Neural cell (in vitro differentiated cells): ENCODE data around the gene ITGA2B. TPM values are rescaled to one million over a fixed set of nuclear protein-coding genes. Genes with fewer than 3 reads are reported as not detected.
A peak's percentile ranks its signal among the peaks of the same experiment; 100 is the strongest.
"Not testable (repeated sequence)": the region's sequence is repeated elsewhere in the genome, so short reads cannot be mapped to it uniquely, and the experiment has no call there.

Experiments used
- H2AFZ ChIP-seq: fragments of 200-600, 300-800 bp; sonication (generic), shearing (Covaris generic); 2 replicates; pipeline ENCODE4 v1.6.0; 2014; ENCODE audit warnings: low read depth, mild to moderate bottlenecking, antibody characterized with exemption, low read length, moderate library complexity
- H3F3A ChIP-seq: fragments of 200-600 bp; shearing (Covaris generic); 2 replicates; pipeline ENCODE4 v1.6.1; 2016; ENCODE audit warnings: mild to moderate bottlenecking, moderate library complexity, mixed read lengths, antibody characterized with exemption, low read length; ENCODE audit not compliant: insufficient read depth, poor library complexity, severe bottlenecking
- H3K27ac ChIP-seq: fragments of 200-600, 300-800 bp; sonication (generic), shearing (Covaris generic); 2 replicates; pipeline ENCODE4 v1.5.1; 2014; ENCODE audit warnings: mild to moderate bottlenecking, low read length, moderate library complexity
- H3K27me3 ChIP-seq: fragments of 300-800, 200-600 bp; sonication (generic), shearing (Covaris generic); 2 replicates; pipeline ENCODE4 v1.6.0; 2014; ENCODE audit warnings: mild to moderate bottlenecking, low read depth, low read length, moderate library complexity; ENCODE audit not compliant: insufficient read depth
- H3K36me3 ChIP-seq: fragments of 300-800, 200-600 bp; sonication (generic), shearing (Covaris generic); 2 replicates; pipeline ENCODE4 v1.5.1; 2014; ENCODE audit warnings: mild to moderate bottlenecking, antibody characterized with exemption, low read length, moderate library complexity; ENCODE audit not compliant: insufficient read depth
- H3K4me2 ChIP-seq: fragments of 300-800, 200-600 bp; sonication (generic), shearing (Covaris generic); 2 replicates; pipeline ENCODE4 v1.6.0; 2014; ENCODE audit warnings: mild to moderate bottlenecking, low read length
- H3K4me3 ChIP-seq: fragments of 300-800, 200-600 bp; sonication (generic), shearing (Covaris generic); 2 replicates; pipeline ENCODE4 v1.5.1; 2014; ENCODE audit warnings: mild to moderate bottlenecking, low read length, moderate library complexity
- H3K79me2 ChIP-seq: fragments of 200-600 bp; shearing (Covaris generic); replicated peaks from 2 replicates; pipeline ENCODE4 v1.6.0; 2014; ENCODE audit warnings: mild to moderate bottlenecking, low read length, moderate library complexity; ENCODE audit not compliant: insufficient read depth
- H3K9ac ChIP-seq: fragments of 300-800, 200-600 bp; sonication (generic), shearing (Covaris generic); 2 replicates; pipeline ENCODE4 v1.6.1; 2016; ENCODE audit warnings: mild to moderate bottlenecking, low read length, mixed read lengths
- H3K9me2 ChIP-seq: fragments of 200-600 bp; shearing (Covaris generic); 2 replicates; pipeline ENCODE4 v1.6.1; 2016; ENCODE audit warnings: mild to moderate bottlenecking, low read length, mixed read lengths; ENCODE audit not compliant: insufficient read depth
- H3K9me3 ChIP-seq: fragments of 200-600, 300-800 bp; sonication (generic), shearing (Covaris generic); 2 replicates; pipeline ENCODE4 v1.6.1; 2016; ENCODE audit warnings: mild to moderate bottlenecking, mixed run types, low read length, moderate library complexity, mixed read lengths
- H4K20me1 ChIP-seq: fragments of 200-600 bp; shearing (Covaris generic); 2 replicates; pipeline ENCODE4 v1.6.1; 2016; ENCODE audit warnings: mild to moderate bottlenecking, mixed run types; ENCODE audit not compliant: insufficient read depth
- EP300 ChIP-seq: fragments of 450-650 bp; conservative IDR thresholded peaks from 2 replicates; pipeline ENCODE4 v1.6.1; 2014; ENCODE audit warnings: antibody characterized with exemption, mild to moderate bottlenecking, moderate library complexity; ENCODE audit not compliant: poor library complexity, severe bottlenecking
- EZH2 ChIP-seq: fragments of 200-600, 300-800 bp; shearing (Covaris generic), sonication (generic); IDR thresholded peaks from 2 replicates; pipeline ENCODE4 v1.6.1; 2014; ENCODE audit warnings: antibody characterized with exemption, low read length, borderline replicate concordance, mild to moderate bottlenecking; ENCODE audit not compliant: insufficient read depth, poor library complexity, severe bottlenecking
- MXI1 ChIP-seq: fragments of 450-650 bp; conservative IDR thresholded peaks from 2 replicates; pipeline ENCODE4 v1.6.1; 2014; ENCODE audit warnings: antibody characterized with exemption, mild to moderate bottlenecking; ENCODE audit not compliant: poor library complexity, severe bottlenecking
- POLR2AphosphoS5 ChIP-seq: IDR thresholded peaks from 2 replicates; pipeline ENCODE4 v1.6.1; 2012
- RAD21 ChIP-seq: fragments of 450-650 bp; conservative IDR thresholded peaks from 2 replicates; pipeline ENCODE4 v1.6.1; 2014; ENCODE audit warnings: antibody characterized with exemption, mild to moderate bottlenecking, moderate library complexity
- SMC3 ChIP-seq: fragments of 450-650 bp; conservative IDR thresholded peaks from 2 replicates; pipeline ENCODE4 v1.6.1; 2014; ENCODE audit warnings: antibody characterized with exemption, mild to moderate bottlenecking, moderate library complexity; ENCODE audit not compliant: poor library complexity
- TAF1 ChIP-seq: IDR thresholded peaks from 2 replicates; pipeline ENCODE4 v1.6.1; 2012; ENCODE audit warnings: low read depth
- polyA plus RNA-seq: library from polyadenylated mRNA; depleted of rRNA; stranded (reverse); fragments of >200 nt; gene quantifications from 2 replicates; pipeline ENCODE4 v1.2.3, GENCODE V29; 2014
- TF ChIP-seq, protein P1 (sequence below): fragments of 450-650 bp; IDR thresholded peaks from 2 replicates; pipeline ENCODE4 v1.5.1; 2014; ENCODE audit warnings: antibody characterized with exemption, mild to moderate bottlenecking, moderate library complexity; ENCODE audit not compliant: poor library complexity, severe bottlenecking
- TF ChIP-seq, protein P2 (sequence below): IDR thresholded peaks from 2 replicates; pipeline ENCODE4 v1.6.1; 2012; ENCODE audit warnings: borderline replicate concordance

ITGA2B gene
- polyA plus RNA-seq, 1 donor from 2014 or later = 3.1 TPM

DNA sequence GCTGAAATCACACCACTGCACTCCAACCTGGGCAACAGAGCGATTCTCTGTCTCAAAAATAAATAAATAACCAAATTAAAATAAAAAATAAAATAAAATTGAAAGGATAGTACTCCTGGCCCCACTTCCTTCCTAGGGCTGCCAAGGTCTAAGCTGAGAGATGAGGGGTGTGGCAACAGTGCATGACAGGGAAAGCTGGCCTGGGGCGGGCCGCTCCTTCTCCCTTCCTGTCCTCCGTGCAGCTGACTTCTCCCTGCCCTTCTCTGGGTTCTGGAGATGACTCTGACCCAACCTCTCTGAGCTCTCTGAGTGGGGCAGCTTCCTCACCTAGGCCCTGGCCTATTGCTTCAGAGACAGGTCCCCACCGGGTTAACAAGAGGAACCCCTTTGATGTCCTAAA, 56.1 kb downstream of the ITGA2B start:
- Histone ChIP-seq H3K4me3 (no peak overlapping the region), H3K9ac (no peak overlapping the region), H3K9me3 (no peaks in the 10 kb centered on the region), H3K36me3 (no peaks in the 10 kb centered on the region), H3K27ac (no peak overlapping the region), H3F3A (no peaks in the 10 kb centered on the region), H3K9me2 (no peaks in the 10 kb centered on the region), H3K4me2 (no peak overlapping the region), H3K27me3 (peaks cover 4% of the 10 kb centered on the region), H4K20me1 (no peaks in the 10 kb centered on the region), H2AFZ (no peak overlapping the region), H3K79me2 (no peaks in the 10 kb centered on the region)
- no peak for TF ChIP-seq RAD21
- TF ChIP-seq, protein P1, sequence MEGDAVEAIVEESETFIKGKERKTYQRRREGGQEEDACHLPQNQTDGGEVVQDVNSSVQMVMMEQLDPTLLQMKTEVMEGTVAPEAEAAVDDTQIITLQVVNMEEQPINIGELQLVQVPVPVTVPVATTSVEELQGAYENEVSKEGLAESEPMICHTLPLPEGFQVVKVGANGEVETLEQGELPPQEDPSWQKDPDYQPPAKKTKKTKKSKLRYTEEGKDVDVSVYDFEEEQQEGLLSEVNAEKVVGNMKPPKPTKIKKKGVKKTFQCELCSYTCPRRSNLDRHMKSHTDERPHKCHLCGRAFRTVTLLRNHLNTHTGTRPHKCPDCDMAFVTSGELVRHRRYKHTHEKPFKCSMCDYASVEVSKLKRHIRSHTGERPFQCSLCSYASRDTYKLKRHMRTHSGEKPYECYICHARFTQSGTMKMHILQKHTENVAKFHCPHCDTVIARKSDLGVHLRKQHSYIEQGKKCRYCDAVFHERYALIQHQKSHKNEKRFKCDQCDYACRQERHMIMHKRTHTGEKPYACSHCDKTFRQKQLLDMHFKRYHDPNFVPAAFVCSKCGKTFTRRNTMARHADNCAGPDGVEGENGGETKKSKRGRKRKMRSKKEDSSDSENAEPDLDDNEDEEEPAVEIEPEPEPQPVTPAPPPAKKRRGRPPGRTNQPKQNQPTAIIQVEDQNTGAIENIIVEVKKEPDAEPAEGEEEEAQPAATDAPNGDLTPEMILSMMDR = no peak
- no peak for TF ChIP-seq POLR2AphosphoS5
- TF ChIP-seq, protein P2, sequence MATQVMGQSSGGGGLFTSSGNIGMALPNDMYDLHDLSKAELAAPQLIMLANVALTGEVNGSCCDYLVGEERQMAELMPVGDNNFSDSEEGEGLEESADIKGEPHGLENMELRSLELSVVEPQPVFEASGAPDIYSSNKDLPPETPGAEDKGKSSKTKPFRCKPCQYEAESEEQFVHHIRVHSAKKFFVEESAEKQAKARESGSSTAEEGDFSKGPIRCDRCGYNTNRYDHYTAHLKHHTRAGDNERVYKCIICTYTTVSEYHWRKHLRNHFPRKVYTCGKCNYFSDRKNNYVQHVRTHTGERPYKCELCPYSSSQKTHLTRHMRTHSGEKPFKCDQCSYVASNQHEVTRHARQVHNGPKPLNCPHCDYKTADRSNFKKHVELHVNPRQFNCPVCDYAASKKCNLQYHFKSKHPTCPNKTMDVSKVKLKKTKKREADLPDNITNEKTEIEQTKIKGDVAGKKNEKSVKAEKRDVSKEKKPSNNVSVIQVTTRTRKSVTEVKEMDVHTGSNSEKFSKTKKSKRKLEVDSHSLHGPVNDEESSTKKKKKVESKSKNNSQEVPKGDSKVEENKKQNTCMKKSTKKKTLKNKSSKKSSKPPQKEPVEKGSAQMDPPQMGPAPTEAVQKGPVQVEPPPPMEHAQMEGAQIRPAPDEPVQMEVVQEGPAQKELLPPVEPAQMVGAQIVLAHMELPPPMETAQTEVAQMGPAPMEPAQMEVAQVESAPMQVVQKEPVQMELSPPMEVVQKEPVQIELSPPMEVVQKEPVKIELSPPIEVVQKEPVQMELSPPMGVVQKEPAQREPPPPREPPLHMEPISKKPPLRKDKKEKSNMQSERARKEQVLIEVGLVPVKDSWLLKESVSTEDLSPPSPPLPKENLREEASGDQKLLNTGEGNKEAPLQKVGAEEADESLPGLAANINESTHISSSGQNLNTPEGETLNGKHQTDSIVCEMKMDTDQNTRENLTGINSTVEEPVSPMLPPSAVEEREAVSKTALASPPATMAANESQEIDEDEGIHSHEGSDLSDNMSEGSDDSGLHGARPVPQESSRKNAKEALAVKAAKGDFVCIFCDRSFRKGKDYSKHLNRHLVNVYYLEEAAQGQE = no peak
- no peak for TF ChIP-seq EZH2
- TF ChIP-seq SMC3 = no peak

DNA sequence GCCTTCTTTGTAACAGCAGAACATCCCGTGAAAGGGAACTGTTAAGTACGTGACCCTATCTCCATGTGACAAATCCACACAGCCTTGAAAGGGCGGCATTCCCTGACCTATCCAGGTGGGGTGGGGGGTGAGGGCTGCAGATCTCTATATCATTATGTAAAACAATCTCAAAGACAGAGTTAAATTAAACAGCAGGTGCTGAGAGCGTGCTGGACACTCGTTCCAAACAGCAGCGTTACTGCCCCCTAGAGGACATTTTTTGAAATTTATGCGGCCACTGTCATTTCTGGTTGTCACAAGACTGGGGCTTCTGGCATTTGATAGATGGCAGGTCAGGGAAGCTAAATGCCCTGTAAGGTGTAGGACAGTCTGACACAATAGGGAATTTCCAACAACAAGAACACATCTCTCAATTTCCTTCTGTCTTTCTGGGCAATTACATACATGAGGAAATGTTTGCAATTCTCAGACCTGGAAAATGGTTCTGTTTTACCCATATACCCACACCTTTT, 58.1 kb downstream of the ITGA2B start:
- Histone ChIP-seq H3K79me2 (no peaks in the 10 kb centered on the region), H4K20me1 (no peaks in the 10 kb centered on the region), H3K27ac (no peak overlapping the region), H3K4me3 (no peak overlapping the region), H3K27me3 (peaks cover 4% of the 10 kb centered on the region), H2AFZ (no peak overlapping the region), H3F3A (no peaks in the 10 kb centered on the region), H3K4me2 (no peak overlapping the region), H3K9me2 (no peaks in the 10 kb centered on the region), H3K9me3 (no peaks in the 10 kb centered on the region), H3K9ac (no peak overlapping the region), H3K36me3 (no peaks in the 10 kb centered on the region)
- TF ChIP-seq RAD21 (peak; percentile 79), TAF1 (no peak), MXI1 (peak; percentile 48), EP300 (peak; percentile 13), SMC3 (peak; percentile 78)
- TF ChIP-seq, protein P1 = peak; percentile 89
- TF ChIP-seq, protein P2 = no peak

DNA sequence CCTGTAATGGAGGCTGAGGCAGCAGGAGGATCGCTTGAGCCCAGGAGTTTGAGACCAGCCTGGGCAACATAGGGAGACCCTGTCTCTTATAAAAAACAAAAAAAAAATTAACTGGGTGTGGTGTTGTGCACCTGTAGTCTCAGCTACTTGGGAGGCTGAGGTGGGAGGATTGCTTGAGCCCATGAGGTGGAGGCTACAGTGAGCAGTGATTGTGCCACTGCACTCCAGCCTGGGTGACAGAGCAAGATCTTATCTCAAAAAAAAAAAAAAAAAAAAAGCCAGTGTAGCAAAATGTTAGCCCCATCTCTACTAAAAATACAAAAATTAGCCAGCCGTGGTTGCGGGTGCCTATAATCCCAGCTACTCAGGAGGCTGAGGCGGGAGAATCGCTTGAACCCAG, 59.2 kb downstream of the ITGA2B start:
- H3K9me2 ChIP-seq, H2AFZ ChIP-seq, H3K4me3 ChIP-seq, H3K4me2 ChIP-seq, H4K20me1 ChIP-seq, H3K79me2 ChIP-seq, H3K9ac ChIP-seq, H3K27me3 ChIP-seq, H3K36me3 ChIP-seq, H3K9me3 ChIP-seq, H3K27ac ChIP-seq, H3F3A ChIP-seq: not testable (repeated sequence)
